ENCODE measurements around the gene NAT9.

DNA sequence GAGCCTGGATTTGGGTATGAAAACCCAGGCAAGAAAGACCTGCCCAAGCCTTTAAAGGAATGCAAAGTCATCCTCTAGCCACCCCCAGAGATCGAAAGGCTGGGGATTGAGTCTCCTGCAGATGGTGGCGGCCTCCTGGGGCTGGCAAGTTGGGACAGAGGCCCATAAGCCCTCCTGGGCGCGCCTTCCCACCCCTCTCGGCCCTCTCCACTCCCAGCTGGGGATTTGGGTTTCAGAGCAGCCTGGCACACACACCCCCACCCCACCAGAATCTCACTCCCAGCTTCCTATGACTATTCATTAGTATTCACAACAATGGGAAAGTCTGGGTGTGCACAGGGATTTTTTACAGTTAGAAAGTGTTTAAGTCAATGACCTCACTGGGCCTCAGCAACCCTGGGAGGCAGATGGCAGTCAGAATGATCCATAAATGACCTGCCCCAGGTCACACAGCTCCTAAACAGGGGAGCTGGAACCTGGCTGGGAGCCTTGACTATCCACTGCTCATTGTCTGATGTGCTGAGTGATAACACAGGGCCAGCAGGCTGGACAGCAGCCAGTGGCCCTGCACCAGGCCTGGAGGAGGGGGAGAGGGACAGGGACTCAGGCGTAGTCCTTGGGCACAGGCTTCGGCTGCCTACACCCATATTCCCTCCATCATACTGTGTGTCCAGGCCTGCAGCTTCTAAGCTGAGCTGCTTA, 15.6 kb downstream of the NAT9 start:
- TF ChIP-seq, protein P1, sequence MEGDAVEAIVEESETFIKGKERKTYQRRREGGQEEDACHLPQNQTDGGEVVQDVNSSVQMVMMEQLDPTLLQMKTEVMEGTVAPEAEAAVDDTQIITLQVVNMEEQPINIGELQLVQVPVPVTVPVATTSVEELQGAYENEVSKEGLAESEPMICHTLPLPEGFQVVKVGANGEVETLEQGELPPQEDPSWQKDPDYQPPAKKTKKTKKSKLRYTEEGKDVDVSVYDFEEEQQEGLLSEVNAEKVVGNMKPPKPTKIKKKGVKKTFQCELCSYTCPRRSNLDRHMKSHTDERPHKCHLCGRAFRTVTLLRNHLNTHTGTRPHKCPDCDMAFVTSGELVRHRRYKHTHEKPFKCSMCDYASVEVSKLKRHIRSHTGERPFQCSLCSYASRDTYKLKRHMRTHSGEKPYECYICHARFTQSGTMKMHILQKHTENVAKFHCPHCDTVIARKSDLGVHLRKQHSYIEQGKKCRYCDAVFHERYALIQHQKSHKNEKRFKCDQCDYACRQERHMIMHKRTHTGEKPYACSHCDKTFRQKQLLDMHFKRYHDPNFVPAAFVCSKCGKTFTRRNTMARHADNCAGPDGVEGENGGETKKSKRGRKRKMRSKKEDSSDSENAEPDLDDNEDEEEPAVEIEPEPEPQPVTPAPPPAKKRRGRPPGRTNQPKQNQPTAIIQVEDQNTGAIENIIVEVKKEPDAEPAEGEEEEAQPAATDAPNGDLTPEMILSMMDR (IDR thresholded peaks at IDR 0.05; ENCODE audit: low read length), result no peak
- no peak for TF ChIP-seq EZH2 (IDR thresholded peaks at IDR 0.05; ENCODE audit: borderline replicate concordance, low read length)

Data from OCI-LY1 (cell line).